ENCODE measurements around the gene RTP4.

The RTP4 gene

GRCh38 chr3:187368251-187369088, at the start of gene RTP4:
TSS of gene RTP4 (plus strand) at chr3:187368385. CDS start at chr3:187368442, 57 bp downstream.
- no peak for DNase-seq

- no peak for DNase-seq
These were observed 49.2 kb upstream of the RTP4 start for GRCh38 chr3:187318819-187319616.

GRCh38 chr3:187319699-187320302, 48.4 kb upstream of the RTP4 start:
- no peak for DNase-seq

- DNase-seq = no peak
These were observed 46.4 kb upstream of the RTP4 start for GRCh38 chr3:187321766-187322165.

- no peak for DNase-seq
These were observed 45.9 kb upstream of the RTP4 start for GRCh38 chr3:187322291-187322690.

- no peak for DNase-seq
These were observed 45.1 kb upstream of the RTP4 start for GRCh38 chr3:187323091-187323490.

- DNase-seq = no peak
These were observed 42.6 kb upstream of the RTP4 start for GRCh38 chr3:187325632-187326031.

GRCh38 chr3:187327845-187328244, 40.3 kb upstream of the RTP4 start:
- DNase-seq = no peak

- DNase-seq = no peak
These were observed 39.5 kb upstream of the RTP4 start for GRCh38 chr3:187328691-187329090.

- DNase-seq = no peak
These were observed 33.3 kb upstream of the RTP4 start for GRCh38 chr3:187334904-187335303.

GRCh38 chr3:187336322-187336721, 31.9 kb upstream of the RTP4 start:
- DNase-seq = no peak

- no peak for DNase-seq
These were observed 27.6 kb upstream of the RTP4 start for GRCh38 chr3:187340578-187340977.

GRCh38 chr3:187342255-187342654, 25.9 kb upstream of the RTP4 start:
- no peak for DNase-seq

GRCh38 chr3:187343670-187344069, 24.5 kb upstream of the RTP4 start:
- DNase-seq = no peak

- no peak for DNase-seq
These were observed 15.3 kb upstream of the RTP4 start for GRCh38 chr3:187352581-187353575.

GRCh38 chr3:187358068-187358467, 10.1 kb upstream of the RTP4 start:
- no peak for DNase-seq

GRCh38 chr3:187359798-187360486, 8.2 kb upstream of the RTP4 start:
- DNase-seq = no peak

- DNase-seq = no peak
These were observed 7.6 kb upstream of the RTP4 start for GRCh38 chr3:187360596-187360995.

- DNase-seq = no peak
These were observed 6.3 kb upstream of the RTP4 start for GRCh38 chr3:187361835-187362234.

- DNase-seq = no peak
These were observed 553 bp upstream of the RTP4 start for GRCh38 chr3:187367561-187368103.

- DNase-seq = no peak
These were observed 883 bp downstream of the RTP4 start for GRCh38 chr3:187369089-187369447.

GRCh38 chr3:187370051-187370450, 1.9 kb downstream of the RTP4 start:
- no peak for DNase-seq

Measured in SIG-M5 (cell line).